GM12878 (cell line): ENCODE measurements around the gene DNAJA2. TPM values are rescaled to one million over a fixed set of nuclear protein-coding genes. Genes with fewer than 3 reads are reported as not detected.
"Not testable (repeated sequence)": the region's sequence is repeated elsewhere in the genome, so short reads cannot be mapped to it uniquely, and the experiment has no call there.

ENCODE experiments used
- ATAC-seq: fragments of 200-7000 bp; cut with Tn5 transposase; 3 replicates; pipeline ENCODE4 v1.9.1; 2020; ENCODE audit warnings: mild to moderate bottlenecking, moderate library complexity
- BruUV-seq: library from RNA; stranded (reverse); fragments of 400-500 nt; replicated peaks from 2 replicates; lab custom pipeline; 2021; lab: Mats Ljungman, UMichigan
- CTCF ChIA-PET: fragments of 300-600 bp; sonication (Branson Sonifier 250); formaldehyde crosslinking; extraction: SDS; loops from one replicate; lab custom pipeline; 2021; ENCODE audit warnings: inconsistent platforms; lab: Yijun Ruan, JAX
- POLR2A ChIA-PET: fragments of 350-600 bp; formaldehyde crosslinking; extraction: SDS; loops from one replicate; lab custom pipeline; 2021; ENCODE audit warnings: inconsistent platforms; lab: Charles Lee
- RAD21 ChIA-PET: fragments of 300-600 bp; sonication (Branson Sonifier 250); formaldehyde crosslinking; loops from one replicate; lab custom pipeline; 2023; ENCODE audit warnings: antibody characterized with exemption; ENCODE audit not compliant: unreplicated experiment; lab: Charles Lee
- SMC1A ChIA-PET: fragments of 300-600 bp; sonication (Branson Sonifier 250); formaldehyde crosslinking; loops from one replicate; lab custom pipeline; 2023; ENCODE audit not compliant: unreplicated experiment, uncharacterized antibody; lab: Charles Lee
- DNase-seq: peaks from one replicate; pipeline ENCODE4 v3.0.0-alpha.2; 2011; ENCODE audit warnings: low read depth, low spot score
- FAIRE-seq: peaks from 3 replicates; lab custom pipeline; 2011; peaks lifted over from hg19 to GRCh38; lab: Jason Lieb, UNC
- H2AFZ ChIP-seq: 2 replicates; pipeline ENCODE4 v1.6.0; 2011; ENCODE audit warnings: low read depth, low read length, control low read depth; ENCODE audit not compliant: control insufficient read depth
- H3K27ac ChIP-seq: 2 replicates; pipeline ENCODE4 v1.5.1; 2011; ENCODE audit warnings: control low read depth; ENCODE audit not compliant: control insufficient read depth, insufficient read depth
- H3K27me3 ChIP-seq, 2 experiments: replicated peaks in 1 of 2; 2 replicates each; pipeline versions ENCODE4 v1.6.0 to v1.6.1; 2011; ENCODE audit warnings: low read length in 1 of 2; ENCODE audit not compliant: control insufficient read depth in 2 of 2, insufficient read depth in 2 of 2
- H3K36me3 ChIP-seq, 2 experiments: 2 replicates each; pipeline ENCODE4 v1.5.1; 2011; ENCODE audit warnings: low read length in 1 of 2; ENCODE audit not compliant: control insufficient read depth in 2 of 2, insufficient read depth in 2 of 2
- H3K4me1 ChIP-seq: 2 replicates; pipeline ENCODE4 v1.6.1; 2011; ENCODE audit warnings: mild to moderate bottlenecking, low read length, moderate library complexity, mixed read lengths; ENCODE audit not compliant: control insufficient read depth, insufficient read depth
- H3K4me2 ChIP-seq: 2 replicates; pipeline ENCODE4 v1.6.0; 2011; ENCODE audit warnings: control low read depth; ENCODE audit not compliant: control insufficient read depth, insufficient read depth
- H3K4me3 ChIP-seq: fragments of 200-600 bp; sonication (generic); 2 replicates; pipeline ENCODE4 v1.5.1; 2016
- H3K79me2 ChIP-seq: 2 replicates; pipeline ENCODE4 v1.6.0; 2011; ENCODE audit warnings: low read length; ENCODE audit not compliant: control insufficient read depth, insufficient read depth
- H3K9ac ChIP-seq: 2 replicates; pipeline ENCODE4 v1.8.0; 2011; ENCODE audit warnings: low read length, control low read depth, mixed read lengths; ENCODE audit not compliant: control insufficient read depth, insufficient read depth
- H3K9me3 ChIP-seq: replicated peaks from 3 replicates; pipeline ENCODE4 v1.5.1; 2011; ENCODE audit warnings: mild to moderate bottlenecking, low read length; ENCODE audit not compliant: control insufficient read depth, insufficient read depth
- H4K20me1 ChIP-seq: 2 replicates; pipeline ENCODE4 v1.6.0; 2011; ENCODE audit not compliant: control insufficient read depth, insufficient read depth
- ASH2L ChIP-seq: fragments of 300-600, 200-600 bp; sonication (generic); IDR thresholded peaks from 2 replicates; pipeline ENCODE4 v1.6.1; 2017; ENCODE audit warnings: low read depth, mild to moderate bottlenecking, borderline replicate concordance
- ETV6 ChIP-seq, 2 experiments: fragments of 450-650 bp in 1 of 2; IDR thresholded peaks in 1 of 2; conservative IDR thresholded peaks in 1 of 2; 2 replicates each; pipeline ENCODE4 v1.6.1; 2014; ENCODE audit warnings: antibody characterized with exemption in 1 of 2, borderline replicate concordance in 1 of 2, low read depth in 1 of 2, mild to moderate bottlenecking in 1 of 2, moderate library complexity in 1 of 2
- NRF1 ChIP-seq: conservative IDR thresholded peaks from 2 replicates; pipeline ENCODE4 v1.6.1; 2011; ENCODE audit warnings: mild to moderate bottlenecking, low read depth, low read length, improper control_type of control experiment
- PKNOX1 ChIP-seq: fragments of 450-650 bp; IDR thresholded peaks from 2 replicates; pipeline ENCODE4 v1.6.1; 2016; ENCODE audit warnings: mild to moderate bottlenecking
- POU2F2 ChIP-seq: IDR thresholded peaks from 3 replicates; pipeline ENCODE4 v1.6.1; 2011; ENCODE audit warnings: low read depth, mild to moderate bottlenecking, low read length, borderline replicate concordance
- RELA ChIP-seq: fragments of 450-650 bp; IDR thresholded peaks from 2 replicates; pipeline ENCODE4 v1.8.0; 2014; ENCODE audit warnings: borderline replicate concordance; ENCODE audit not compliant: partially characterized antibody
- ZBTB40 ChIP-seq: fragments of 450-650 bp; IDR thresholded peaks from 2 replicates; pipeline ENCODE4 v1.6.1; 2016; ENCODE audit warnings: mild to moderate bottlenecking, moderate library complexity, borderline replicate concordance
- ZSCAN29 ChIP-seq: fragments of 450-650 bp; IDR thresholded peaks from 2 replicates; pipeline ENCODE4 v1.6.1; 2017; ENCODE audit warnings: mild to moderate bottlenecking, moderate library complexity
- WGBS: methylation state at CpG from one replicate; pipeline ENCODE4 v1.1.6; 2016; ENCODE audit warnings: low lambda C conversion rate; ENCODE audit not compliant: insufficient replicate concordance, insufficient coverage; ENCODE audit errors: missing lambda C conversion rate; 5-methylcytosine and 5-hydroxymethylcytosine counted together
- in situ Hi-C: fragments of 300-500 bp; cut with MboI; formaldehyde crosslinking; loops from 9 replicates; pipeline ENCODE4 v1.14.3; 2018; ENCODE audit warnings: mixed read lengths
- intact Hi-C: fragments of 100-400 bp; cut with micrococcal nuclease; formaldehyde crosslinking; loops from one replicate; pipeline ENCODE4 v1.14.2; 2022; ENCODE audit not compliant: unreplicated experiment
- polyA plus RNA-seq, 11 experiments: library from polyadenylated mRNA; depleted of rRNA in 4 of 11; unstranded in 6 of 11; stranded (reverse) in 5 of 11; fragments of >200 nt; fragmentation: Nextera tagmentation in 4 of 11; fragmentation: Illumina TruSeq in 1 of 11; extraction: Ambion mirVana in 4 of 11; extraction: Trizol in 1 of 11; gene quantifications; 1 replicate in 1 of 11; 2 replicates in 10 of 11; pipeline versions ENCODE4 v1.2.1 to v1.2.3, GENCODE V29; 2011 to 2016; ENCODE audit warnings: inconsistent platforms in 2 of 11, missing spikeins in 2 of 11, low read depth in 1 of 11
- total RNA-seq, 4 experiments: library from RNA; depleted of rRNA in 3 of 4; stranded (reverse); fragments of >200 nt in 3 of 4; fragmentation: Illumina TruSeq in 1 of 4; extraction: Trizol in 1 of 4; gene quantifications; 2 replicates each; pipeline versions ENCODE4 v1.2.1 to v1.2.3, GENCODE V29; 2013 to 2021

The DNAJA2 gene
- total and polyA plus RNA-seq, 10 of the 15 experiments (the other 5 are each of a cell fraction or from before 2014, with no cell fraction given), result 26.2 to 96.4 (median 58.1) TPM

- no peak for ATAC-seq
- no peak for FAIRE-seq
- Histone ChIP-seq H2AFZ (no peak overlapping the region), H3K27ac (no peak overlapping the region), H3K9me3 (no peaks in the 10 kb centered on the region; the same call in 2 of the 3 replicates), H3K36me3 (no peaks in the 10 kb centered on the region), H3K4me3 (no peak overlapping the region), H3K79me2 (no peaks in the 10 kb centered on the region), H3K27me3 (no peaks in the 10 kb centered on the region), H3K9ac (no peak overlapping the region), H3K4me1 (peaks cover 25% of the 10 kb centered on the region), H3K4me2 (no peak overlapping the region), H4K20me1 (no peaks in the 10 kb centered on the region)
- ChIA-PET POLR2A (no interaction called here), CTCF (no interaction called here), SMC1A (no interaction called here), RAD21 (no interaction called here)
- in situ Hi-C loops, result no loop called here
- no TSS peak for BruUV-seq
- DNase-seq, result no peak
- TF ChIP-seq ZBTB40, result peak; percentile 66; the same call in 1 of the 2 replicates
- TF ChIP-seq ETV6 (conservative IDR thresholded peaks at IDR 0.05 in 1 of 2, IDR thresholded peaks at IDR 0.05 in 1 of 2; ENCODE audit: borderline replicate concordance in 1 of 2, low read depth in 1 of 2), result no peak
- no peak for TF ChIP-seq RELA
- no peak for TF ChIP-seq NRF1
- TF ChIP-seq PKNOX1, result no peak
- TF ChIP-seq ASH2L, result no peak
- no peak for TF ChIP-seq POU2F2
- no peak for TF ChIP-seq ZSCAN29
- WGBS, result 95% methylated on average over 4 of the region's 4 CpGs
- intact Hi-C loops, result no loop called here
These were observed 39.7 kb upstream of the DNAJA2 start for GRCh38 chr16:47013172-47013571.

DNA sequence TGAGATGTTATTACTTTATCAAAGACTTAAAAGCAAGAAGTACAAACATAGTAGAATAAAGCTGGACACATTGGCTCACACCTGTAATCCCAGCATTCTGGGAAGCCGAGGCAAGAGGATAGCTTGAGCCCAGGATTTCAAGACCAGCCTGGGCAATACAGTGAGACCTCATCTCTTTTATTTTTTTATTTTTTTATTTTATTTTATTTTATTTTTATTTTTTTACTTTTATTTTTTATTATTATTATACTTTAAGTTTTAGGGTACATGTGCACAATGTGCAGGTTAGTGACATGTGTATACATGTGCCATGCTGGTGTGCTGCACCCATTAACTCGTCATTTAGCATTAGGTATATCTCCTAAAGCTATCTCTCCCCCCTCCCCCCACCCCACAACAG lies 37.3 kb upstream of the DNAJA2 start:
- CTCF ChIA-PET, H3K9me3 ChIP-seq, H3K9ac ChIP-seq, H3K27ac ChIP-seq, H3K27me3 ChIP-seq, H3K4me3 ChIP-seq, H4K20me1 ChIP-seq, H3K4me2 ChIP-seq, SMC1A ChIA-PET, H3K79me2 ChIP-seq, H3K36me3 ChIP-seq, ATAC-seq, H2AFZ ChIP-seq, DNase-seq, BruUV-seq, FAIRE-seq, in situ Hi-C loops, H3K4me1 ChIP-seq, intact Hi-C loops, RAD21 ChIA-PET: not testable (repeated sequence)
- WGBS, result 95% methylated on average over 2 of the region's 2 CpGs
- POLR2A ChIA-PET, result interaction anchor here (0.5 kb wide), 1 partner anchor 64 kb away, joined by 6 read pairs; no protein-coding TSS in a partner anchor
